SK-N-SH treated with all-trans-retinoic acid at 6 μM for 48 hours (cell line): ENCODE measurements around the gene OTOA.

Source experiments
- ATAC-seq: fragments of 200-7000 bp; cut with Tn5 transposase; 3 replicates; pipeline ENCODE4 v1.9.1; 2020; ENCODE audit warnings: mild to moderate bottlenecking, moderate library complexity
- ARNTL ChIP-seq: fragments of 450-650 bp; formaldehyde crosslinking; IDR thresholded peaks from 2 replicates; pipeline ENCODE4 v1.5.0; 2020; ENCODE audit warnings: low read depth, mild to moderate bottlenecking, moderate library complexity, borderline replicate concordance
- BACH2 ChIP-seq: fragments of 250-450 bp; sonication (Bioruptor Pico); IDR thresholded peaks from 2 replicates; pipeline ENCODE4 v1.9.0; 2021; ENCODE audit warnings: mild to moderate bottlenecking, borderline replicate concordance
- CSDC2 ChIP-seq: fragments of 250-450 bp; sonication (Bioruptor Pico); IDR thresholded peaks from 2 replicates; pipeline ENCODE4 v1.5.0; 2020; ENCODE audit warnings: mild to moderate bottlenecking, moderate library complexity
- ESRRG ChIP-seq: fragments of 250-450 bp; sonication (Bioruptor Pico); IDR thresholded peaks from 2 replicates; pipeline ENCODE4 v1.6.1; 2021; ENCODE audit warnings: mild to moderate bottlenecking
- GLIS3 ChIP-seq: fragments of 250-450 bp; sonication (Bioruptor Pico); IDR thresholded peaks from 2 replicates; pipeline ENCODE4 v1.5.0; 2020; ENCODE audit warnings: mild to moderate bottlenecking, moderate library complexity
- ISL1 ChIP-seq: fragments of 250-450 bp; sonication (Bioruptor Pico); IDR thresholded peaks from 2 replicates; pipeline ENCODE4 v2.1.2; 2022; ENCODE audit warnings: mild to moderate bottlenecking, moderate library complexity
- OSR1 ChIP-seq: fragments of 250-450 bp; sonication (Bioruptor Pico); IDR thresholded peaks from 2 replicates; pipeline ENCODE4 v1.8.0; 2022; ENCODE audit warnings: moderate library complexity, mild to moderate bottlenecking, inconsistent platforms
- PPARA ChIP-seq: fragments of 250-450 bp; sonication (Bioruptor Pico); IDR thresholded peaks from 2 replicates; pipeline ENCODE4 v1.5.0; 2020; ENCODE audit warnings: mild to moderate bottlenecking, borderline replicate concordance
- RARB ChIP-seq: fragments of 250-450 bp; sonication (Bioruptor Pico); IDR thresholded peaks from 2 replicates; pipeline ENCODE4 v1.8.0; 2021; ENCODE audit warnings: mild to moderate bottlenecking, moderate library complexity
- SNAI2 ChIP-seq: fragments of 250-450 bp; sonication (Bioruptor Pico); IDR thresholded peaks from 2 replicates; pipeline ENCODE4 v1.5.0; 2020; ENCODE audit warnings: mild to moderate bottlenecking, moderate library complexity
- TOX ChIP-seq: fragments of 250-450 bp; sonication (Bioruptor Pico); IDR thresholded peaks from 2 replicates; pipeline ENCODE4 v1.8.0; 2021; ENCODE audit warnings: mild to moderate bottlenecking, moderate library complexity, borderline replicate concordance
- ZC3H10 ChIP-seq: fragments of 250-450 bp; sonication (Bioruptor Pico); IDR thresholded peaks from 2 replicates; pipeline ENCODE4 v1.5.1; 2021; ENCODE audit warnings: mild to moderate bottlenecking, moderate library complexity
- ZFP3 ChIP-seq: fragments of 250-450 bp; sonication (Bioruptor Pico); IDR thresholded peaks from 2 replicates; pipeline ENCODE4 v1.5.0; 2020; ENCODE audit warnings: mild to moderate bottlenecking, moderate library complexity
- ZFP30 ChIP-seq: fragments of 450-650 bp; formaldehyde crosslinking; IDR thresholded peaks from 2 replicates; pipeline ENCODE4 v1.5.0; 2022; ENCODE audit warnings: mild to moderate bottlenecking, moderate library complexity
- ZNF565 ChIP-seq: fragments of 450-650 bp; formaldehyde crosslinking; conservative IDR thresholded peaks from 2 replicates; pipeline ENCODE4 v1.5.0; 2020; ENCODE audit warnings: low read depth, mild to moderate bottlenecking, moderate library complexity
- TF ChIP-seq, protein P1 (sequence below): fragments of 250-450 bp; sonication (Bioruptor Pico); IDR thresholded peaks from 2 replicates; pipeline ENCODE4 v1.8.0; 2021; ENCODE audit warnings: low read depth, mild to moderate bottlenecking, moderate library complexity, borderline replicate concordance
- TF ChIP-seq, protein P2 (sequence below): fragments of 250-450 bp; sonication (Bioruptor Pico); IDR thresholded peaks from 2 replicates; pipeline ENCODE4 v1.5.0; 2020; ENCODE audit warnings: mild to moderate bottlenecking, moderate library complexity
- TF ChIP-seq, protein P3 (sequence below): fragments of 250-450 bp; sonication (Bioruptor Pico); IDR thresholded peaks from 2 replicates; pipeline ENCODE4 v1.8.0; 2020; ENCODE audit warnings: mild to moderate bottlenecking, moderate library complexity, borderline replicate concordance
- TF ChIP-seq, protein P4 (sequence below): fragments of 250-450 bp; sonication (Bioruptor Pico); IDR thresholded peaks from 2 replicates; pipeline ENCODE4 v1.5.1; 2021; ENCODE audit warnings: mild to moderate bottlenecking, moderate library complexity
- TF ChIP-seq, protein P5 (sequence below): fragments of 250-450 bp; sonication (Bioruptor Pico); IDR thresholded peaks from 2 replicates; pipeline ENCODE4 v1.5.1; 2020; ENCODE audit warnings: low read depth, mild to moderate bottlenecking, moderate library complexity

OTOA gene

DNA sequence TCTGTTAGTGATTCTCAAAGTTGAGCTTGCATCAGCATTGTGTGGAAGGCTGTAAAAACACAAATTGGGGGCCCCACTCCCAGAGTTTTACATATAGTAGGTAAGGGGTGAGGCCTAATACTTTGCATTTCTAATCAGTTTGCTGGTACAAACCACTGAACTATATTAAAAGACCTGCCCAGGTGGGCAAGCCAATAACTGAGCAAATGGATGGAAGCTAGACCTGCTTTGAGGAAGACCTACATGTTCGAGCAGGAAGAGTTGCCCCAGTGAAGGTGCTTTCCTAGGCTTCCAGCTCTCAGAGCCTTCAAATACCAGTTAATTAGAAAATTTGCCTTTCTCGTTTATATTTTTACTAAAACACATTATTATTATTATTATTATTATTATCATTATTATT lies 56.8 kb downstream of the OTOA start:
- ATAC-seq, result no peak
- TF ChIP-seq, protein P1, sequence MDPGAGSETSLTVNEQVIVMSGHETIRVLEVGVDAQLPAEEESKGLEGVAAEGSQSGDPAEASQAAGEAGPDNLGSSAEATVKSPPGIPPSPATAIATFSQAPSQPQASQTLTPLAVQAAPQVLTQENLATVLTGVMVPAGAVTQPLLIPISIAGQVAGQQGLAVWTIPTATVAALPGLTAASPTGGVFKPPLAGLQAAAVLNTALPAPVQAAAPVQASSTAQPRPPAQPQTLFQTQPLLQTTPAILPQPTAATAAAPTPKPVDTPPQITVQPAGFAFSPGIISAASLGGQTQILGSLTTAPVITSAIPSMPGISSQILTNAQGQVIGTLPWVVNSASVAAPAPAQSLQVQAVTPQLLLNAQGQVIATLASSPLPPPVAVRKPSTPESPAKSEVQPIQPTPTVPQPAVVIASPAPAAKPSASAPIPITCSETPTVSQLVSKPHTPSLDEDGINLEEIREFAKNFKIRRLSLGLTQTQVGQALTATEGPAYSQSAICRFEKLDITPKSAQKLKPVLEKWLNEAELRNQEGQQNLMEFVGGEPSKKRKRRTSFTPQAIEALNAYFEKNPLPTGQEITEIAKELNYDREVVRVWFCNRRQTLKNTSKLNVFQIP (CRISPR knock-in tag), result no peak
- no peak for TF ChIP-seq OSR1 (CRISPR knock-in tag)
- TF ChIP-seq, protein P2, sequence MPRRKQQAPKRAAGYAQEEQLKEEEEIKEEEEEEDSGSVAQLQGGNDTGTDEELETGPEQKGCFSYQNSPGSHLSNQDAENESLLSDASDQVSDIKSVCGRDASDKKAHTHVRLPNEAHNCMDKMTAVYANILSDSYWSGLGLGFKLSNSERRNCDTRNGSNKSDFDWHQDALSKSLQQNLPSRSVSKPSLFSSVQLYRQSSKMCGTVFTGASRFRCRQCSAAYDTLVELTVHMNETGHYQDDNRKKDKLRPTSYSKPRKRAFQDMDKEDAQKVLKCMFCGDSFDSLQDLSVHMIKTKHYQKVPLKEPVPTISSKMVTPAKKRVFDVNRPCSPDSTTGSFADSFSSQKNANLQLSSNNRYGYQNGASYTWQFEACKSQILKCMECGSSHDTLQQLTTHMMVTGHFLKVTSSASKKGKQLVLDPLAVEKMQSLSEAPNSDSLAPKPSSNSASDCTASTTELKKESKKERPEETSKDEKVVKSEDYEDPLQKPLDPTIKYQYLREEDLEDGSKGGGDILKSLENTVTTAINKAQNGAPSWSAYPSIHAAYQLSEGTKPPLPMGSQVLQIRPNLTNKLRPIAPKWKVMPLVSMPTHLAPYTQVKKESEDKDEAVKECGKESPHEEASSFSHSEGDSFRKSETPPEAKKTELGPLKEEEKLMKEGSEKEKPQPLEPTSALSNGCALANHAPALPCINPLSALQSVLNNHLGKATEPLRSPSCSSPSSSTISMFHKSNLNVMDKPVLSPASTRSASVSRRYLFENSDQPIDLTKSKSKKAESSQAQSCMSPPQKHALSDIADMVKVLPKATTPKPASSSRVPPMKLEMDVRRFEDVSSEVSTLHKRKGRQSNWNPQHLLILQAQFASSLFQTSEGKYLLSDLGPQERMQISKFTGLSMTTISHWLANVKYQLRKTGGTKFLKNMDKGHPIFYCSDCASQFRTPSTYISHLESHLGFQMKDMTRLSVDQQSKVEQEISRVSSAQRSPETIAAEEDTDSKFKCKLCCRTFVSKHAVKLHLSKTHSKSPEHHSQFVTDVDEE (CRISPR knock-in tag), result no peak
- no peak for TF ChIP-seq SNAI2 (CRISPR knock-in tag)
- TF ChIP-seq ZFP3 (CRISPR knock-in tag), result no peak
- no peak for TF ChIP-seq CSDC2 (CRISPR knock-in tag)
- TF ChIP-seq, protein P3, sequence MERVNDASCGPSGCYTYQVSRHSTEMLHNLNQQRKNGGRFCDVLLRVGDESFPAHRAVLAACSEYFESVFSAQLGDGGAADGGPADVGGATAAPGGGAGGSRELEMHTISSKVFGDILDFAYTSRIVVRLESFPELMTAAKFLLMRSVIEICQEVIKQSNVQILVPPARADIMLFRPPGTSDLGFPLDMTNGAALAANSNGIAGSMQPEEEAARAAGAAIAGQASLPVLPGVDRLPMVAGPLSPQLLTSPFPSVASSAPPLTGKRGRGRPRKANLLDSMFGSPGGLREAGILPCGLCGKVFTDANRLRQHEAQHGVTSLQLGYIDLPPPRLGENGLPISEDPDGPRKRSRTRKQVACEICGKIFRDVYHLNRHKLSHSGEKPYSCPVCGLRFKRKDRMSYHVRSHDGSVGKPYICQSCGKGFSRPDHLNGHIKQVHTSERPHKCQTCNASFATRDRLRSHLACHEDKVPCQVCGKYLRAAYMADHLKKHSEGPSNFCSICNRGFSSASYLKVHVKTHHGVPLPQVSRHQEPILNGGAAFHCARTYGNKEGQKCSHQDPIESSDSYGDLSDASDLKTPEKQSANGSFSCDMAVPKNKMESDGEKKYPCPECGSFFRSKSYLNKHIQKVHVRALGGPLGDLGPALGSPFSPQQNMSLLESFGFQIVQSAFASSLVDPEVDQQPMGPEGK (CRISPR knock-in tag), result no peak
- no peak for TF ChIP-seq BACH2
- no peak for TF ChIP-seq TOX
- TF ChIP-seq ISL1 (CRISPR knock-in tag), result no peak
- no peak for TF ChIP-seq ESRRG
- no peak for TF ChIP-seq ARNTL (CRISPR knock-in tag)
- TF ChIP-seq ZNF565 (CRISPR knock-in tag), result no peak
- TF ChIP-seq PPARA, result no peak

DNA sequence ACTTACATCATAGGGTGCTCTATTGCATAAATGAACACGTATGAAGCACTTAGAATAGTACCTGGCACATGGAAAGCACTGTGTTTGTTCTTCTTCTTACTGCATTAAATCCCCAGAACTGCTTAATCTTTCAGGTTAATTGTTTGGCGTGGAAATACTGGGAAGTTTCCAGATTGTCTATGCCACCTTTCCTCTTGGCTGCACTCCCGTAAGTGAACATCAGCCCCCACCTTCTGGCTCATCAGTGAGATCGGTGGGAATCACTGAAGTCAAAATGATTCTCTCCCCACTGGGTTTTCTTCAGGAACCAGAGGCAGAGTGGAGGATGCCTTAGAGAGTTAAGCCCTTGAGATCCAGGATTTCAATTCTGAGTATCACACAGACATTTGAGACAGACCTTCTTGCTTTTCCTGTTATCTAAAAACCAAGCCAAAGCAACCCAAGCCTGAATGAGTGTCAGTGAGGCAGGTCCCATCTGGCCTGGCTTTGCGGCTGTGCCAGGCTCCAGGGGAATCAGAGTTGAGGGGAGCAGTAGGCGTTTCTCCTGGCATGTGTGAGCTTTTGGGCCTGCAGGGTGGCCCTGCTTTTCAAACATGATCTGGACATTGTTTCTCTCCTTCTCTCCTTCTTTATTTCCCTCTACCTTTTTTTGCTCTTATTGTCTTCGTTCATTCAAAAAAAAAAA lies 59.1 kb downstream of the OTOA start:
- TF ChIP-seq BACH2 (no peak), SNAI2 (CRISPR knock-in tag) (no peak), OSR1 (CRISPR knock-in tag) (no peak), RARB (CRISPR knock-in tag) (no peak), GLIS3 (CRISPR knock-in tag) (no peak)
- TF ChIP-seq, protein P3 (CRISPR knock-in tag), result no peak
- TF ChIP-seq, protein P4, sequence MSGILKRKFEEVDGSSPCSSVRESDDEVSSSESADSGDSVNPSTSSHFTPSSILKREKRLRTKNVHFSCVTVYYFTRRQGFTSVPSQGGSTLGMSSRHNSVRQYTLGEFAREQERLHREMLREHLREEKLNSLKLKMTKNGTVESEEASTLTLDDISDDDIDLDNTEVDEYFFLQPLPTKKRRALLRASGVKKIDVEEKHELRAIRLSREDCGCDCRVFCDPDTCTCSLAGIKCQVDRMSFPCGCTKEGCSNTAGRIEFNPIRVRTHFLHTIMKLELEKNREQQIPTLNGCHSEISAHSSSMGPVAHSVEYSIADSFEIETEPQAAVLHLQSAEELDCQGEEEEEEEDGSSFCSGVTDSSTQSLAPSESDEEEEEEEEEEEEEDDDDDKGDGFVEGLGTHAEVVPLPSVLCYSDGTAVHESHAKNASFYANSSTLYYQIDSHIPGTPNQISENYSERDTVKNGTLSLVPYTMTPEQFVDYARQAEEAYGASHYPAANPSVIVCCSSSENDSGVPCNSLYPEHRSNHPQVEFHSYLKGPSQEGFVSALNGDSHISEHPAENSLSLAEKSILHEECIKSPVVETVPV (CRISPR knock-in tag), result no peak
- no peak for ATAC-seq

DNA sequence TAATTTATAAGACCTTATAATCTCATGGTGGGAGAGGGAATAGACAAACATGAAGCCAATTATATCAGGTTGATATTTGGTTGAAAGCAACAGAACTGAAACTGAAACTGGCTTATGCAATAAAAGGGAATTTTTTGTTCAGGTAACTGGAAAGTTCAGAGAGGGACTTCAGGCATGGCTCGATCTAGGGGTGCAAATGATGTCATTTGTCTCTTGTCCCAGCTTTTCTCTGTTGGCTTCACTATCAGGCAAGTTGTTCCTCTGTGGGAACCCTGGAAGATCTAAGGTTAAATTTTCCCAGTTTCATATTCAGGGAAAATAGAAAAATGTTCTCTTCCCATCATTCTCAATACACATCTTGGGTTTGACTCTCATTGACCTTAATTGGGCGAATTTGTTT lies 59.8 kb downstream of the OTOA start:
- ATAC-seq, result no peak
- TF ChIP-seq, protein P3 (CRISPR knock-in tag), result no peak
- TF ChIP-seq ZFP30 (CRISPR knock-in tag) (no peak), ZFP3 (CRISPR knock-in tag) (no peak), ZNF565 (CRISPR knock-in tag) (no peak), ZC3H10 (CRISPR knock-in tag) (no peak), GLIS3 (CRISPR knock-in tag) (no peak)
- TF ChIP-seq, protein P5, sequence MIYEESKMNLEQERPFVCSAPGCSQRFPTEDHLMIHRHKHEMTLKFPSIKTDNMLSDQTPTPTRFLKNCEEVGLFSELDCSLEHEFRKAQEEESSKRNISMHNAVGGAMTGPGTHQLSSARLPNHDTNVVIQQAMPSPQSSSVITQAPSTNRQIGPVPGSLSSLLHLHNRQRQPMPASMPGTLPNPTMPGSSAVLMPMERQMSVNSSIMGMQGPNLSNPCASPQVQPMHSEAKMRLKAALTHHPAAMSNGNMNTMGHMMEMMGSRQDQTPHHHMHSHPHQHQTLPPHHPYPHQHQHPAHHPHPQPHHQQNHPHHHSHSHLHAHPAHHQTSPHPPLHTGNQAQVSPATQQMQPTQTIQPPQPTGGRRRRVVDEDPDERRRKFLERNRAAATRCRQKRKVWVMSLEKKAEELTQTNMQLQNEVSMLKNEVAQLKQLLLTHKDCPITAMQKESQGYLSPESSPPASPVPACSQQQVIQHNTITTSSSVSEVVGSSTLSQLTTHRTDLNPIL (CRISPR knock-in tag), result no peak
- TF ChIP-seq, protein P2 (CRISPR knock-in tag), result no peak
